ENCODE data around the gene DNM3.

DNA sequence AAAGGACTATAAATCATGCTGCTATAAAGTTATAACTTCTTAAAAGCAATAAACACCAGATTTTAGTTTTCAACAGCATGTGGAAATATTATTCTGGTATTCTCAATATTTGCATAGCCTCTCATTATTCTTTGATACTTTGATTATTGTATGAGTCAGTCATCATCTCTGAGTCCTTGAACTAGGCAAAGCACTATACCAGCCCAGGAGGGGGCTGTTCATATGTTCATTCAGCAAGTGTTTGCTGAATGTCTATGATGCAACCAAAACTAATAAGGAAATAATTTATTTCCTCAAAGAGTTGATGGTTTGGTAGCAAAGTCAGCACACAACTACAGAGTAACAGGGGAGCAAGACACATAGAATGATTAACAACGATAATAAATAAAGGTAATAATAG, 403.6 kb downstream of the DNM3 start:
- TF ChIP-seq BHLHE40 (IDR thresholded peaks at IDR 0.05; ENCODE audit: borderline replicate concordance) = no peak
- TF ChIP-seq ARNT (IDR thresholded peaks at IDR 0.05) = no peak
- TF ChIP-seq NFRKB (IDR thresholded peaks at IDR 0.05) = no peak
- no peak for TF ChIP-seq ZNF384 (IDR thresholded peaks at IDR 0.05)
- no peak for TF ChIP-seq SP1 (IDR thresholded peaks at IDR 0.05)
- TF ChIP-seq ELF4 (IDR thresholded peaks at IDR 0.05) = no peak
- TF ChIP-seq TARDBP (IDR thresholded peaks at IDR 0.05) = no peak
- no peak for TF ChIP-seq FOXA1 (IDR thresholded peaks at IDR 0.05)
- TF ChIP-seq, protein P1, sequence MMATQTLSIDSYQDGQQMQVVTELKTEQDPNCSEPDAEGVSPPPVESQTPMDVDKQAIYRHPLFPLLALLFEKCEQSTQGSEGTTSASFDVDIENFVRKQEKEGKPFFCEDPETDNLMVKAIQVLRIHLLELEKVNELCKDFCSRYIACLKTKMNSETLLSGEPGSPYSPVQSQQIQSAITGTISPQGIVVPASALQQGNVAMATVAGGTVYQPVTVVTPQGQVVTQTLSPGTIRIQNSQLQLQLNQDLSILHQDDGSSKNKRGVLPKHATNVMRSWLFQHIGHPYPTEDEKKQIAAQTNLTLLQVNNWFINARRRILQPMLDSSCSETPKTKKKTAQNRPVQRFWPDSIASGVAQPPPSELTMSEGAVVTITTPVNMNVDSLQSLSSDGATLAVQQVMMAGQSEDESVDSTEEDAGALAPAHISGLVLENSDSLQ (IDR thresholded peaks at IDR 0.05) = no peak
- TF ChIP-seq HDGF (IDR thresholded peaks at IDR 0.05; ENCODE audit: borderline replicate concordance) = no peak
- TF ChIP-seq FOXM1 (IDR thresholded peaks at IDR 0.05; ENCODE audit: borderline replicate concordance) = no peak
- TF ChIP-seq CTBP1 (IDR thresholded peaks at IDR 0.05; ENCODE audit: borderline replicate concordance) = no peak
